ENCODE measurements around the gene RASL12. TPM values are rescaled to one million over a fixed set of nuclear protein-coding genes. Genes with fewer than 3 reads are reported as not detected.
A peak's percentile ranks its signal among the peaks of the same experiment; 100 is the strongest.

Gene RASL12
- total RNA-seq, 1 donor from 2014 or later, result 15.1 TPM

DNA sequence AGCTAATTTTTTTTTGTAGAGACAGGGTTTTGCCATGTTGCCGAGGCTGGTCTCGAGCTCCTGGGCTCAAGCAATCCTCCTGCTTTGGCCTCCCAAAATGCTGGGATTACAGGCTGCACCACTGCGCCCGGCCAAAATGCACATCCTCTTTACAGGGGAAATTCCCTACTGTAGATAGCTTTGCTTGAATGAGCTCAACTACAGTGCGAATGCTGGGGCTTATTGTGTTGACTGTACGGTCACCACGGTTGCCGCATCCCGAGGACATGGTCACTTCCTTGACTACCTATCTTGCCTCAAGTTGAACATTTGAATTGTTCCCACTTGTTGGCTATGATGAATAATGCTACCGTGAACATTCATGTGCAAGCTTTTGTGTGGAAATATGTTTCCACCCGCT is 33.1 kb downstream of the RASL12 start:
- Histone ChIP-seq H3K9ac (ENCODE audit: low read depth in 1 of 3, low read length in 3 of 3) (no peak overlapping the region), H3K9me3 (ENCODE audit: control insufficient read depth in 3 of 3, low read length in 3 of 3) (no peaks in the 10 kb centered on the region), H3K4me1 (ENCODE audit: control insufficient read depth in 3 of 3, insufficient read depth in 3 of 3, low read length in 3 of 3) (peaks cover 2 to 6% (median 5%) of the 10 kb centered on the region in 3 donors), H3K4me3 (ENCODE audit: low read length in 3 of 3) (no peak overlapping the region), H3K27ac (ENCODE audit: low read depth, low read length) (no peak overlapping the region), H3K36me3 (ENCODE audit: control insufficient read depth in 3 of 3, insufficient read depth in 3 of 3, low read length in 3 of 3) (no peaks in the 10 kb centered on the region), H3K27me3 (ENCODE audit: control insufficient read depth in 3 of 3, insufficient read depth in 3 of 3, low read length in 3 of 3) (peaks cover 0 to 2% (median 0%) of the 10 kb centered on the region in 3 donors)

DNA sequence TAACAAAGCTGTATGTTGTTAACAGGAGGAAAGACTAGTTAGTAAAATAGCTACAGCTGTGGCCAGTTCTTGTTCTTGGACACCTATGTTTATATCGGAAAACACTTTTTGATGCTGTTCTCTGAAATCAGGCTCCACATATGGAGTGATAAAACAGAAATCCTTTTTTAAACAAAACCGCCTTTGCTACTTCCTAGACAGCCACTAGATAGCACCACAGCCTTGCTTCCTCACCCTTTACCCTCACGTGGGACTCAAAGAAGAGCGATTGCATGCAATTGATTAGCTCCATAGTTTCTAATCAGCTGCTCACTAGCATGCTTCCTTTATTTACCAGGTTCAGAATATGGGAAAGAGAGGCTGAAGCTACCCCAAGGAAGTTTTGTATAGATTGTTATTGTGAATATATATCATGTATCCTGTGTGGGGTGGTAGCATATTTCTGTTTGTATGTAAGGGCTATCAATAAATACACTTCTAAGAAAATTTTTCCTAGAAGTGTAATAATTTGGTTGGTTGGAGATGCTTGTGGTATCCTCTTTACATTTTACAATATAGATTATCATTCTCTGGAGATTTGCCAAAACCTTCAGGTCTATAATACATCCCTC is 34.0 kb downstream of the RASL12 start:
- Histone ChIP-seq H3K9ac (ENCODE audit: low read depth in 1 of 3, low read length in 3 of 3) (peak overlapping the region in 2 of 3 donors; percentile 13 to 26), H3K4me1 (ENCODE audit: control insufficient read depth in 3 of 3, insufficient read depth in 3 of 3, low read length in 3 of 3) (peaks cover 2 to 7% (median 5%) of the 10 kb centered on the region in 3 donors), H3K4me3 (ENCODE audit: low read length in 3 of 3) (no peak overlapping the region), H3K27me3 (ENCODE audit: control insufficient read depth in 3 of 3, insufficient read depth in 3 of 3, low read length in 3 of 3) (no peaks in the 10 kb centered on the region), H3K27ac (ENCODE audit: low read depth, low read length) (no peak overlapping the region), H3K9me3 (ENCODE audit: control insufficient read depth in 3 of 3, low read length in 3 of 3) (no peaks in the 10 kb centered on the region), H3K36me3 (ENCODE audit: control insufficient read depth in 3 of 3, insufficient read depth in 3 of 3, low read length in 3 of 3) (no peaks in the 10 kb centered on the region)

DNA sequence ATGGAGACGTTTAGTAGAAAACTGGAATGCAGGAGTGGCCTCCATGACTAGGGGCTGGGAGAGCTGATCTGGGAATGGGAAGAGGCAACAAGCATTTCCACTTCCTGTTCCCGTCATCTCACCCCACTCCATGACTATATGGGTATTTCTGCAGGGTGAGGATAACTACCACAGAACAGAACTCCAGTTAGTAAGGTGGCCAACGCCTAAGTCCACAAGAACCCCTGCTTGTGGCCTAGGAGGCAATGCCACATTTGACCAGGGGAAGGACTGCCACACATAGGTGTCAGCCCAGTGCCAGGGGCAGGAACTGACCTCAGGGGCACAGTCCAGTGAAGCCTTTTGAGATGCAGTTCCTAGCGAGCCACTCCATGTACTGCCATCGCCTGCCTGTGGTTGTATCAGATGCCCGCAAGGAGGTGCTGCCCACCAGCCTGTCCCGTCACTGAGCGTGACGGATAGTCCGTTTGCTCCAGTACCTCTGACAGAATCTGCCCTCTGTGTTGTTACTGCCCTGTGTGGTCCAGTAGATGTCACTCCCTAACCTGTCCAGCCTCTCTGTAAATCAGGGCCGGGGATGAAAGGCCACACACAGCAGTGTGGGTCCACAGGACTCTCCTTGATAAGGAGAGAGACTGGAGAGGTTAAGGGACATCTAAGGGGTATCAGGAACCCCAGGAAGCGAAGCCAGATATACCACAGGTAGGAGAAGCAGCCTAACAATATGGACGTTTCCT is 34.8 kb downstream of the RASL12 start:
- no peaks in the 10 kb centered on the region for H3K36me3 ChIP-seq (ENCODE audit: control insufficient read depth in 3 of 3, insufficient read depth in 3 of 3, low read length in 3 of 3)

DNA sequence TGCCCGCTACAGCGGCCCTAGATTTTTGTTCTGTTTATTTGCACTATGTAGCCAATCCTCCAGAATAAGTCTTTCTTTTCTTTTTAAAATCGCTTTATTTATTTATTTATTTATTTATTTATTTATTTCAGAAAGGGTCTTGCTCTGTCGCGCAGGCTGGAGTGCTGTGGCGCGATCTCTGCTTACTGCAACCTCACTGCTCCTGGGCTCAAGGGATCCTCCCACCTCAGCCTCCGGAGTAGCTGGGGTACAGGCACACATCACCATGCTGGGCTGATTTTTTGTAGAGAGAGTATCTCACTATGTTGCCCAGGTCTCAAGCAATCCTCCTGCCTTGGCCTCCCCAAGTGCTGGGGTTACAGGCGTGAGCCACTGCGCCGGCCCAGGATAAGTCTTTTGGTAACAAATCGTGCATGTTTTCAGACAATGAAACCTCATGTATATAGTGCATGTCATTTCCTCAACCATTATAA is 38.0 kb downstream of the RASL12 start:
- H3K9me3 ChIP-seq (ENCODE audit: control insufficient read depth in 3 of 3, low read length in 3 of 3), result no peaks in the 10 kb centered on the region
- H3K36me3 ChIP-seq (ENCODE audit: control insufficient read depth in 3 of 3, insufficient read depth in 3 of 3, low read length in 3 of 3), result peaks cover 6 to 17% (median 11%) of the 10 kb centered on the region in 3 donors
- H3K9ac ChIP-seq (ENCODE audit: low read depth in 1 of 3, low read length in 3 of 3), result no peak overlapping the region
- peak overlapping the region in 1 of 3 donors; percentile 85 for H3K4me3 ChIP-seq (ENCODE audit: low read length in 3 of 3)
- H3K27ac ChIP-seq (ENCODE audit: low read depth, low read length), result no peak overlapping the region
- H3K27me3 ChIP-seq (ENCODE audit: control insufficient read depth in 3 of 3, insufficient read depth in 3 of 3, low read length in 3 of 3), result no peaks in the 10 kb centered on the region
- H3K4me1 ChIP-seq (ENCODE audit: control insufficient read depth in 3 of 3, insufficient read depth in 3 of 3, low read length in 3 of 3), result peaks cover 12 to 14% (median 12%) of the 10 kb centered on the region in 3 donors

More for the DNA sequence above, 34.8 kb downstream of the RASL12 start:
- H3K27me3 ChIP-seq (ENCODE audit: control insufficient read depth in 3 of 3, insufficient read depth in 3 of 3, low read length in 3 of 3), result no peaks in the 10 kb centered on the region
- peak overlapping the region in 2 of 3 donors; percentile 13 to 40 for H3K9ac ChIP-seq (ENCODE audit: low read depth in 1 of 3, low read length in 3 of 3)
- no peaks in the 10 kb centered on the region for H3K9me3 ChIP-seq (ENCODE audit: control insufficient read depth in 3 of 3, low read length in 3 of 3)
- no peak overlapping the region for H3K27ac ChIP-seq (ENCODE audit: low read depth, low read length)
- no peak overlapping the region for H3K4me3 ChIP-seq (ENCODE audit: low read length in 3 of 3)
- H3K4me1 ChIP-seq (ENCODE audit: control insufficient read depth in 3 of 3, insufficient read depth in 3 of 3, low read length in 3 of 3), result peaks cover 9 to 12% (median 10%) of the 10 kb centered on the region in 3 donors

DNA sequence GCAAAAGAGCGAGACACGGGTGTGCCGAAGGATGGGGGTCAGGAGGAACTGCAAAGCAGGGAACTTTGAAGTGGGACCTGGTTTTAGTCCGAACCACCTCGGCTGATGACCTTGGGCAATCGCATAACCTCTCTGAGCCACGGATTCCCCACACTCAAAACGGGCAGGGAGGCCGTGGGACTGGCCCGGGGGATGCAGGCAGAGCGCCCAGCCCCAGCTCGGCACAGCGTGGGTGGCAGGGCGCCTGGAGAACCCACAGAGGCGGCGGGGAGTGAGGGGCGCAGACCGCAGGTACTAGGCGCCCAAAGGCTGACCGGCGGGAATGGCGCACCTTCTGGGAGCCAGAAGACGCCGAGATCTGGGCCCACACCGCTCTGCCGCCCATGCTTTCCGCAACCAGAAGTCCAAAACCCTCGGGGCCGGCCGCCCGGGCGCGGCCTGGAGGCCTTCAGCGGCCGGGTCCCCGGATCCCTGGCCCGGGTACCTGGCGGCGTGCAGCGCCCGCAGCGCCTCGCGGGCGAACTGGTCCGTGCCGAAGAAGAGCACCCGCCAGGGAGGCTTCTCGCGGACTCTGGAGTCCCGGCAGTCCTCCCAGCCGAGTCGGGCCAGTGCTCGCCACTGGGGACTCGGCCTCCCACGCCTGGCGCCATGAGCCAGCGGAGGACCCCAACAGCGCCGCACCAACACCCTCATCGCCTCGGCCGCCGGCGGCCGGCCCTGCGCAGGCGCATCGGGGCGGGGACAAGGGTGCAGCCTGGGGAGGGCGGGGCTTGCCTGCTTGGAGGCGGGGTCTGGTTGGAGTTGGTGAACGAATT is 38.7 kb downstream of the RASL12 start, which contains the start of gene MTFMT:
TSS of gene MTFMT (minus strand) at position 719 of the 815 bp plus-strand sequence. CDS start at position 693, 26 bp downstream.
- H3K27ac ChIP-seq (ENCODE audit: low read depth, low read length), result peak within 1 kb of the TSS; percentile 44
- H3K4me1 ChIP-seq (ENCODE audit: control insufficient read depth in 3 of 3, insufficient read depth in 3 of 3, low read length in 3 of 3), result peaks cover 12 to 14% (median 12%) of the 10 kb centered on the region in 3 donors
- no peaks in the 10 kb centered on the region for H3K9me3 ChIP-seq (ENCODE audit: control insufficient read depth in 3 of 3, low read length in 3 of 3)
- peak within 1 kb of the TSS; percentile 80 to 89 (median 85) for H3K4me3 ChIP-seq (ENCODE audit: low read length in 3 of 3)
- no peaks in the 10 kb centered on the region for H3K27me3 ChIP-seq (ENCODE audit: control insufficient read depth in 3 of 3, insufficient read depth in 3 of 3, low read length in 3 of 3)
- peak within 1 kb of the TSS; percentile 89 to 94 (median 91) for H3K9ac ChIP-seq (ENCODE audit: low read depth in 1 of 3, low read length in 3 of 3)
- peaks cover 9 to 23% (median 11%) of the 10 kb centered on the region in 3 donors for H3K36me3 ChIP-seq (ENCODE audit: control insufficient read depth in 3 of 3, insufficient read depth in 3 of 3, low read length in 3 of 3)

DNA sequence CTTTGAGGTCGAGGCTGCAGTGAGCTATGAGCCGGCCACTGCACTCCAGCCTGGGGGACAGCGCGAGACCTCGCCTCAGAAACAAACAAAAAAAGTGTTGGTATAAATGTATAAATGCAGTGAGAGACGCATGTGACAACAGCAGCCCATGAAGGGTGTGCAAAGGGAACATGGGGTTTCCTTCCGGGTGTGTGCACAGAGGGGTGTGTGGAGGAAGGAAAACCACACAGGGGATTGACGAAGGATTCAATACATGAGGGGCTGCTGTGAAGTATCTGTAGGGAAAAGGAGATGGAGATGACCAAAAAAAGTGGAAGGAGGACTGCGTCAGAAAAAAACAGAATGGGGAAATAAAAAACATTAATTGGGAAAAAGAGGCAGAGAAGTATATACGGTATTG is 39.5 kb downstream of the RASL12 start:
- H3K9me3 ChIP-seq (ENCODE audit: control insufficient read depth in 3 of 3, low read length in 3 of 3), result no peaks in the 10 kb centered on the region
- H3K27ac ChIP-seq (ENCODE audit: low read depth, low read length), result no peak overlapping the region
- peak overlapping the region; percentile 29 to 85 (median 80) for H3K4me3 ChIP-seq (ENCODE audit: low read length in 3 of 3)
- H3K9ac ChIP-seq (ENCODE audit: low read depth in 1 of 3, low read length in 3 of 3), result peak overlapping the region in 2 of 3 donors; percentile 91 to 94
- no peaks in the 10 kb centered on the region for H3K27me3 ChIP-seq (ENCODE audit: control insufficient read depth in 3 of 3, insufficient read depth in 3 of 3, low read length in 3 of 3)
- H3K4me1 ChIP-seq (ENCODE audit: control insufficient read depth in 3 of 3, insufficient read depth in 3 of 3, low read length in 3 of 3), result peaks cover 9 to 10% (median 9%) of the 10 kb centered on the region in 3 donors
- H3K36me3 ChIP-seq (ENCODE audit: control insufficient read depth in 3 of 3, insufficient read depth in 3 of 3, low read length in 3 of 3), result peaks cover 9 to 29% (median 16%) of the 10 kb centered on the region in 3 donors

DNA sequence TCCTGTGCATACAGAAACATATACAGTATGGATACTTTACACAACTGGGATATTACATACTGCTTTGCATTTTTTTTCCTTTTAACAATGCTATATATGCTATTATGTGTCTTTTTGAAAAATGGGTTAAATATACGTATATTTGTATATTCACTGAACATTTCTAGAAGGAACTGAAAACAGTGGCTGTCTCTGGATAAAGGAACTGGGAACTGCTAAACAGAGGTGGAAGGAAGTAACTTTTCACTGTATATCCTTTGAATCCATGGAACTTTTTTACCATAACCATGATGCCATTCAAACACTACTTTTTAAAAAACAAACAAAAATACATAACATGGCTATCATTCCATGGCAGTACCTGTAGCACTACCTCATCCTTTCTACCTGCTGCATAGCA is 40.2 kb downstream of the RASL12 start:
- Histone ChIP-seq H3K4me1 (ENCODE audit: control insufficient read depth in 3 of 3, insufficient read depth in 3 of 3, low read length in 3 of 3) (peaks cover 6 to 9% (median 9%) of the 10 kb centered on the region in 3 donors), H3K27me3 (ENCODE audit: control insufficient read depth in 3 of 3, insufficient read depth in 3 of 3, low read length in 3 of 3) (no peaks in the 10 kb centered on the region), H3K9me3 (ENCODE audit: control insufficient read depth in 3 of 3, low read length in 3 of 3) (no peaks in the 10 kb centered on the region), H3K36me3 (ENCODE audit: control insufficient read depth in 3 of 3, insufficient read depth in 3 of 3, low read length in 3 of 3) (peaks cover 9 to 29% (median 17%) of the 10 kb centered on the region in 3 donors), H3K4me3 (ENCODE audit: low read length in 3 of 3) (no peak overlapping the region), H3K27ac (ENCODE audit: low read depth, low read length) (no peak overlapping the region), H3K9ac (ENCODE audit: low read depth in 1 of 3, low read length in 3 of 3) (peak overlapping the region in 1 of 3 donors; percentile 2)

DNA sequence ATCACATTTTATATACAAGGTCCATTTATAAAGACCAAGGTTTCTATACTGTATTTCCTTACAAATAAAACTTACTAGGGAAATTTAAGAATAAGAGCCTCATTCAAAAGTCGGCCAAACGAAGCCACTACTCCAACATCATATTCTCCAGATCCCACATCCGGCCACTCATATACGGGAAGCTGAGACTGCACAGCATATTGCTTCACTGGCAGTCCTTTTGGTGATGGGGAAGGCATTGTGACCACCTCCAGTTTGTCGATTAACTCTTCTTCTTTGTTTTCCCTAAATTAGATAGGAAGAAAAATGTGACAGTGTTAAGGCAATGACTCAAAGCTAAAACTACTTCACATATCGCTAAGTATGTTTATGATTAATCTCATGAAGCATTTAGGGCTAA is 41.0 kb downstream of the RASL12 start:
- peaks cover 8 to 9% (median 9%) of the 10 kb centered on the region in 3 donors for H3K4me1 ChIP-seq (ENCODE audit: control insufficient read depth in 3 of 3, insufficient read depth in 3 of 3, low read length in 3 of 3)
- no peak overlapping the region for H3K4me3 ChIP-seq (ENCODE audit: low read length in 3 of 3)
- H3K36me3 ChIP-seq (ENCODE audit: control insufficient read depth in 3 of 3, insufficient read depth in 3 of 3, low read length in 3 of 3), result peaks cover 9 to 29% (median 17%) of the 10 kb centered on the region in 3 donors
- no peak overlapping the region for H3K27ac ChIP-seq (ENCODE audit: low read depth, low read length)
- H3K9ac ChIP-seq (ENCODE audit: low read depth in 1 of 3, low read length in 3 of 3), result no peak overlapping the region
- H3K9me3 ChIP-seq (ENCODE audit: control insufficient read depth in 3 of 3, low read length in 3 of 3), result no peaks in the 10 kb centered on the region
- no peaks in the 10 kb centered on the region for H3K27me3 ChIP-seq (ENCODE audit: control insufficient read depth in 3 of 3, insufficient read depth in 3 of 3, low read length in 3 of 3)

DNA sequence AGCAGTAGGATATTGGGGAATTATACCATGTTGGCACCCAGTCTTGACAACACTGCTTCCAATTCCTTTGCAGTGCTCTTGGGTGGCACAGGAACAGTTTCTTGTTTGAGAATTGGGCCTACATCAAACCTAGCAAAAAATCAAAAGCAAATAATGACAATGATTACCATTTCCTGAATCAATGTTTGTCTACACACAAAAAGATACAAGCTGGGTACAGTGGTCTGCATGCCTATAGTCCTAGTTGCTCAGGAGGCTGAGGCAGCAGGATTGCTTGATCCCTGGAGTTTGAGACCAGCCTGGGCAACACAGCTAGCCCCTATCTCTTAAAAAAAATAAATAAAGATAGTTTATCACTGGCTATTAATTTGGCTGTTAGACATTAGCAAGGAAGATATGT is 46.3 kb downstream of the RASL12 start:
- no peaks in the 10 kb centered on the region for H3K9me3 ChIP-seq (ENCODE audit: control insufficient read depth in 3 of 3, low read length in 3 of 3)
- no peak overlapping the region for H3K4me3 ChIP-seq (ENCODE audit: low read length in 3 of 3)
- peaks cover 0 to 2% (median 0%) of the 10 kb centered on the region in 3 donors for H3K4me1 ChIP-seq (ENCODE audit: control insufficient read depth in 3 of 3, insufficient read depth in 3 of 3, low read length in 3 of 3)
- H3K9ac ChIP-seq (ENCODE audit: low read depth in 1 of 3, low read length in 3 of 3), result no peak overlapping the region
- H3K36me3 ChIP-seq (ENCODE audit: control insufficient read depth in 3 of 3, insufficient read depth in 3 of 3, low read length in 3 of 3), result peaks cover 23 to 46% (median 42%) of the 10 kb centered on the region in 3 donors
- no peaks in the 10 kb centered on the region for H3K27me3 ChIP-seq (ENCODE audit: control insufficient read depth in 3 of 3, insufficient read depth in 3 of 3, low read length in 3 of 3)
- no peak overlapping the region for H3K27ac ChIP-seq (ENCODE audit: low read depth, low read length)
